Right cardiac atrium (tissue), 5 donors: Measurements from ENCODE around the gene COX4I2. TPM values are rescaled to one million over a fixed set of nuclear protein-coding genes. Genes with fewer than 3 reads are reported as not detected.
"Not testable (repeated sequence)": the region's sequence is repeated elsewhere in the genome, so short reads cannot be mapped to it uniquely, and the experiment has no call there.

Experiments used
- ATAC-seq, 2 donors: fragments of 200-7000 bp; cut with Tn5 transposase; one replicate each; pipeline versions ENCODE4 v1.8.0 to v1.9.1; 2020; ENCODE audit warnings: moderate library complexity in 2 of 2, mild to moderate bottlenecking in 1 of 2
- DNase-seq, 3 donors: peaks; one replicate each; pipeline ENCODE4 v3.0.0-alpha.2; 2020
- H3K27ac ChIP-seq: one replicate; pipeline ENCODE4 v1.5.1; 2013; ENCODE audit warnings: mild to moderate bottlenecking, low read length, control low read depth, moderate library complexity
- H3K27me3 ChIP-seq: one replicate; pipeline ENCODE4 v1.6.1; 2013; ENCODE audit not compliant: control insufficient read depth, insufficient read depth
- H3K4me1 ChIP-seq: one replicate; pipeline ENCODE4 v1.6.1; 2013; ENCODE audit warnings: low read length; ENCODE audit not compliant: control insufficient read depth, insufficient read depth
- H3K4me3 ChIP-seq: one replicate; pipeline ENCODE4 v1.5.1; 2013; ENCODE audit warnings: low read length, control low read depth
- H3K9me3 ChIP-seq: one replicate; pipeline ENCODE4 v1.6.1; 2013; ENCODE audit warnings: low read length; ENCODE audit not compliant: control insufficient read depth
- WGBS: extraction: QIAGEN DNeasy Blood & Tissue Kit; methylation state at CpG from one replicate; pipeline ENCODE4 v1.1.7; 2013; 5-methylcytosine and 5-hydroxymethylcytosine counted together
- intact Hi-C, 4 donors: fragments of 100-400 bp; cut with DNase I; formaldehyde crosslinking; loops; one replicate each; pipeline versions ENCODE4 v1.11.0 to v1.14.0; 2022 to 2023
- polyA plus RNA-seq: library from polyadenylated mRNA; stranded (reverse); fragments of 200-250 nt; gene quantifications from one replicate; pipeline ENCODE4 v1.2.3, GENCODE V29; 2013
- total RNA-seq, 4 donors: library from RNA; stranded (reverse); fragmentation: NEBNext Ultra II Directional; extraction: Animal tissue kit (Norgen Biotek cat#: 25700); gene quantifications; one replicate each; pipeline ENCODE4 v1.2.1, GENCODE V29; 2021
- donor health status: healthy with polysubstance abuse.
- donor health status: DM: no; HTN: yes; CAD: no.
- donor health status: DM: no; HTN: no; CAD: no.
- donor health status: DM: no; HTN: yes; CAD: no; lungs with severe emphysema.
- donor health status: DM: yes; HTN: yes; CAD: no.

COX4I2 gene
- total and polyA plus RNA-seq, 5 donors, result 3.1 to 29.5 (median 9.4) TPM

GRCh38 chr20:31633339-31633914 lies 4.3 kb upstream of the COX4I2 start:
- intact Hi-C loops, result no loop called here
- Histone ChIP-seq H3K27ac (no peak overlapping the region), H3K9me3 (no peaks in the 10 kb centered on the region), H3K4me3 (no peak overlapping the region), H3K4me1 (no peaks in the 10 kb centered on the region), H3K27me3 (no peaks in the 10 kb centered on the region)
- WGBS, result 72% methylated on average over 14 of the region's 14 CpGs
- peak in 1 of 3 donors; percentile 68 for DNase-seq
- ATAC-seq, result peak in 1 of 2 donors; percentile 12

- peak in 1 of 3 donors; percentile 65 for DNase-seq
- H3K4me1 ChIP-seq, result no peaks in the 10 kb centered on the region
Measured at GRCh38 chr20:31638317-31638716, 605 bp downstream of the COX4I2 start.

GRCh38 chr20:31638816-31639215 lies 1.1 kb downstream of the COX4I2 start:
- no peaks in the 10 kb centered on the region for H3K27me3 ChIP-seq
- no peak overlapping the region for H3K27ac ChIP-seq
- no peak overlapping the region for H3K4me3 ChIP-seq
- intact Hi-C loops, result no loop called here
- DNase-seq (no peak), ATAC-seq (no peak)
- no peaks in the 10 kb centered on the region for H3K9me3 ChIP-seq
- H3K4me1 ChIP-seq, result no peaks in the 10 kb centered on the region
- WGBS, result 76% methylated on average over 4 of the region's 4 CpGs

More at GRCh38 chr20:31638317-31638716, 605 bp downstream of the COX4I2 start:
- Histone ChIP-seq H3K27ac (peak overlapping the region; percentile 39), H3K4me3 (peak overlapping the region; percentile 8), H3K9me3 (no peaks in the 10 kb centered on the region), H3K27me3 (no peaks in the 10 kb centered on the region)
- intact Hi-C loops, result no loop called here
- peak; percentile 12 to 16 for ATAC-seq
- 58% methylated on average over 4 of the region's 4 CpGs for WGBS

GRCh38 chr20:31640259-31640658 lies 2.5 kb downstream of the COX4I2 start:
- ATAC-seq, result no peak
- no peak for DNase-seq
- intact Hi-C loops, result loop anchor here in 1 of 4 donors (10.0 kb wide), 1 partner anchor 275 kb away; no protein-coding TSS in a partner anchor
- Histone ChIP-seq H3K27ac (no peak overlapping the region), H3K4me3 (no peak overlapping the region), H3K4me1 (no peaks in the 10 kb centered on the region), H3K27me3 (no peaks in the 10 kb centered on the region), H3K9me3 (no peaks in the 10 kb centered on the region)
- WGBS, result 84% methylated on average over 3 of the region's 3 CpGs

- ATAC-seq, result no peak
Measured at GRCh38 chr20:31641391-31641790, 3.7 kb downstream of the COX4I2 start.

GRCh38 chr20:31642837-31643236 lies 5.1 kb downstream of the COX4I2 start:
- Histone ChIP-seq H3K9me3 (no peaks in the 10 kb centered on the region), H3K27me3 (no peaks in the 10 kb centered on the region), H3K4me1 (no peaks in the 10 kb centered on the region), H3K27ac (no peak overlapping the region), H3K4me3 (no peak overlapping the region)
- no peak for DNase-seq
- intact Hi-C loops, result loop anchor here in 1 of 4 donors (10.0 kb wide), 1 partner anchor 272 kb away; no protein-coding TSS in a partner anchor
- WGBS, result 67% methylated on average over 1 of the region's 1 CpG
- ATAC-seq, result no peak

More at GRCh38 chr20:31641391-31641790, 3.7 kb downstream of the COX4I2 start:
- Histone ChIP-seq H3K9me3 (no peaks in the 10 kb centered on the region), H3K4me3 (no peak overlapping the region), H3K27me3 (no peaks in the 10 kb centered on the region), H3K4me1 (no peaks in the 10 kb centered on the region), H3K27ac (no peak overlapping the region)
- intact Hi-C loops, result loop anchor here in 1 of 4 donors (10.0 kb wide), 1 partner anchor 273 kb away; no protein-coding TSS in a partner anchor
- whole genome bisulfite sequencing, result 91% methylated on average over 6 of the region's 6 CpGs
- no peak for DNase-seq

- Histone ChIP-seq H3K27ac (no peak overlapping the region), H3K4me1 (no peaks in the 10 kb centered on the region), H3K27me3 (no peaks in the 10 kb centered on the region), H3K4me3 (no peak overlapping the region), H3K9me3 (no peaks in the 10 kb centered on the region)
- no peak for ATAC-seq
- WGBS, result 82% methylated on average over 4 of the region's 4 CpGs
- no peak for DNase-seq
- intact Hi-C loops, result loop anchor here in 1 of 4 donors (10.0 kb wide), 1 partner anchor 271 kb away; no protein-coding TSS in a partner anchor
Measured at GRCh38 chr20:31643522-31643921, 5.8 kb downstream of the COX4I2 start.

GRCh38 chr20:31644701-31645100 lies 7.0 kb downstream of the COX4I2 start:
- 73% methylated on average over 8 of the region's 8 CpGs for WGBS
- no peaks in the 10 kb centered on the region for H3K4me1 ChIP-seq
- no peaks in the 10 kb centered on the region for H3K9me3 ChIP-seq
- ATAC-seq, result no peak
- intact Hi-C loops, result loop anchor here in 1 of 4 donors (10.0 kb wide), 1 partner anchor 270 kb away; no protein-coding TSS in a partner anchor
- no peak overlapping the region for H3K27ac ChIP-seq
- DNase-seq, result no peak
- no peak overlapping the region for H3K4me3 ChIP-seq
- no peaks in the 10 kb centered on the region for H3K27me3 ChIP-seq

- not testable (repeated sequence) for H3K9me3 ChIP-seq, ATAC-seq, H3K4me1 ChIP-seq, H3K27me3 ChIP-seq, H3K27ac ChIP-seq, H3K4me3 ChIP-seq, DNase-seq
- 86% methylated on average over 3 of the region's 3 CpGs for WGBS
- intact Hi-C loops, result loop anchor here in 1 of 4 donors (10.0 kb wide), 1 partner anchor 267 kb away; no protein-coding TSS in a partner anchor
Measured at GRCh38 chr20:31648104-31648503, 10.4 kb downstream of the COX4I2 start.

- Histone ChIP-seq H3K4me1 (no peaks in the 10 kb centered on the region), H3K4me3 (no peak overlapping the region), H3K27me3 (no peaks in the 10 kb centered on the region), H3K9me3 (no peaks in the 10 kb centered on the region), H3K27ac (no peak overlapping the region)
- intact Hi-C loops, result no loop called here
- peak in 1 of 3 donors; percentile 61 for DNase-seq
- ATAC-seq, result peak; percentile 62 to 71
- WGBS, result 20% methylated on average over 5 of the region's 5 CpGs
Measured at GRCh38 chr20:31652917-31653396, 15.2 kb downstream of the COX4I2 start.

GRCh38 chr20:31653561-31653960 lies 15.8 kb downstream of the COX4I2 start:
- no peak for ATAC-seq
- Histone ChIP-seq H3K4me1 (no peaks in the 10 kb centered on the region), H3K9me3 (no peaks in the 10 kb centered on the region), H3K4me3 (no peak overlapping the region), H3K27me3 (no peaks in the 10 kb centered on the region), H3K27ac (no peak overlapping the region)
- WGBS, result 52% methylated on average over 5 of the region's 5 CpGs
- DNase-seq, result no peak
- intact Hi-C loops, result no loop called here
